ENCODE data around the gene PPP1R9A.

DNA sequence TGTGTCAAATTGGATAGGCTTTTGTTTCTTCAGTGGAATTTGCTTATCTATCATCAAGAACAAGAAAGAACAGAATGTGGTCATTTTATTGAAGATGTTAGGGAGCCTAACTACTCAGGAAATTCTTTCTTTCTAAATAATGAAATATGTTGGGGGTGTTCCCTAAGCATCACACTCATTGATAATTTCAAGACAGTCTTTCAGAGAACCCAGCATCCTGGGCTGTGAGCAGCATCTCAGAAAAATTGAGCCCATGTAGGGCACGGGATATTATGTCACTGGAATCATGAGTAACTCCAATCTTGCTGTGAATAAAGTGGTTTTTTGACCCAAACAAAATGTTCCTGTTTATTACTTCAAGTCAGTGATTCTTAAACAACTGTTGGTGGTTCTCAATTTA is 389.6 kb downstream of the PPP1R9A start:
- no peak for TF ChIP-seq POLR2AphosphoS5 (IDR thresholded peaks at IDR 0.05)
- TF ChIP-seq, protein P1, sequence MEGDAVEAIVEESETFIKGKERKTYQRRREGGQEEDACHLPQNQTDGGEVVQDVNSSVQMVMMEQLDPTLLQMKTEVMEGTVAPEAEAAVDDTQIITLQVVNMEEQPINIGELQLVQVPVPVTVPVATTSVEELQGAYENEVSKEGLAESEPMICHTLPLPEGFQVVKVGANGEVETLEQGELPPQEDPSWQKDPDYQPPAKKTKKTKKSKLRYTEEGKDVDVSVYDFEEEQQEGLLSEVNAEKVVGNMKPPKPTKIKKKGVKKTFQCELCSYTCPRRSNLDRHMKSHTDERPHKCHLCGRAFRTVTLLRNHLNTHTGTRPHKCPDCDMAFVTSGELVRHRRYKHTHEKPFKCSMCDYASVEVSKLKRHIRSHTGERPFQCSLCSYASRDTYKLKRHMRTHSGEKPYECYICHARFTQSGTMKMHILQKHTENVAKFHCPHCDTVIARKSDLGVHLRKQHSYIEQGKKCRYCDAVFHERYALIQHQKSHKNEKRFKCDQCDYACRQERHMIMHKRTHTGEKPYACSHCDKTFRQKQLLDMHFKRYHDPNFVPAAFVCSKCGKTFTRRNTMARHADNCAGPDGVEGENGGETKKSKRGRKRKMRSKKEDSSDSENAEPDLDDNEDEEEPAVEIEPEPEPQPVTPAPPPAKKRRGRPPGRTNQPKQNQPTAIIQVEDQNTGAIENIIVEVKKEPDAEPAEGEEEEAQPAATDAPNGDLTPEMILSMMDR (IDR thresholded peaks at IDR 0.05): no peak
- TF ChIP-seq EP300 (IDR thresholded peaks at IDR 0.05): no peak

Measured in esophagus muscularis mucosa (tissue), 4 donors.